Measurements from ENCODE around the gene MALT1. TPM values are rescaled to one million over a fixed set of nuclear protein-coding genes. Genes with fewer than 3 reads are reported as not detected.
"Not testable (repeated sequence)": the region's sequence is repeated elsewhere in the genome, so short reads cannot be mapped to it uniquely, and the experiment has no call there.

Gene MALT1
- total RNA-seq = 14.5 and 21.2 TPM in 2 replicates

- DNase-seq (ENCODE audit: low read depth in 2 of 2) = peak; percentile 61 to 90
These were observed at the start of gene MALT1 for GRCh38 chr18:58671111-58671631. TSS of gene MALT1 (plus strand) at chr18:58671465. CDS start at chr18:58671644, 179 bp downstream.

DNA sequence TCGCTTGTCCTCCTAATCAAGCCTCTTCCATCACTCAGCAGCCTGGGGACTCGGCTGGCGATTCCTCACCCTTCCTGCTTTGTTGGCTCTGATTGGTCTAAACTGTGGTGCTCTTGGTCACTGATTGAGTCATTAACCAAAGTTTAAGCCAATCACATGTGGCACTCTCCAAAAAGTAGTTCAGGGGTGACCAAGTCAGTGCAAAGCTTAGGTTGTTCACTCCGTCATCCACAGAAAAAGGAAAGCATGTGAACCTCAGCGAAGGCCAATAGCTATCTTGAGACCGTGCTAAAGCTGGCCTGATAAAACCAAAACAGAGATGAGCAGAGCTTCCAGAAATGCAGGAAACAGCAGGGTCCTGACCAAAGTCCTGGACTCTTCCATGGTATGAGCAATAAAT, 47.3 kb upstream of the MALT1 start:
- no peak for DNase-seq (ENCODE audit: low read depth in 2 of 2)

- DNase-seq (ENCODE audit: low read depth in 2 of 2) = no peak
These were observed 45.4 kb upstream of the MALT1 start for GRCh38 chr18:58625839-58626238.

GRCh38 chr18:58630071-58630470, 41.2 kb upstream of the MALT1 start:
- DNase-seq (ENCODE audit: low read depth in 2 of 2) = no peak

- DNase-seq (ENCODE audit: low read depth in 2 of 2) = no peak
These were observed 40.0 kb upstream of the MALT1 start for GRCh38 chr18:58631301-58631700.

GRCh38 chr18:58632552-58632951, 38.7 kb upstream of the MALT1 start:
- no peak for DNase-seq (ENCODE audit: low read depth in 2 of 2)

DNA sequence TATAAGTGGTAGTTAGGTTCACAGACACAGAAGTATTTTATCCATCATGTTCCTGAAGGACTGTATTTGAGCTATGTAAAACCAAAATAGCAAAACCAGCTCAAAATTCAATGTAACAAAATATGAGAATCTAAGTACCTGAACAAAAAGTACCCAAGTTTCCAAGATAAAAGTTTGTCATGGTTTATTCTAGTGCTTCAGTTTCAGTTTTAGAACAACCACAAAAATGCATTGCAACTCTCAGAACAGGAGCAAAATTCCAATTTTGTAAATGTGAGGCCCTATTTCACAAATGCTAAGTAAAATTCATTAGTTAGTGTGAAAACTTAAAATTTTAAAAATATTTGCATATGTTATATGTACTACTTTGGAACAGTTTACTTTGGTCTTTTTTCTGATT, 37.4 kb upstream of the MALT1 start:
- no peak for DNase-seq (ENCODE audit: low read depth in 2 of 2)

DNA sequence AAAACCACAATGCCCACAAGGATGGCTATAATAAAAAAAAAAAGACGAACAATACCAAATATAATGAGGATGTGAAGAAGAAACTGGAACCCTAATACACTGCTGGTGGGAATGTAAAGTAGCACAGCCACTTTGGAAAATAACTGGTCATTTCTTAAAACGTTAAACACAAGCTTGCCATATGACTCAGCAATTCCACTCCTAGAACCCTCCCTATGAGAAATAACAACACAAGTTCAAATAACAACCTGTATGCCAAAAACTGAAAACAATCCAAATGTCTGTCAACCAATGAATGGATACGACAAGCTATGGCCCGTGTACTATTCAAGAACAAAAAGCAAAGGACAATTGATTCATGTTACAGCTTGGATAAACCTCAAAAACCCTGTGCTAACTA, 35.4 kb upstream of the MALT1 start:
- DNase-seq (ENCODE audit: low read depth in 2 of 2) = peak; percentile 51 to 88

DNA sequence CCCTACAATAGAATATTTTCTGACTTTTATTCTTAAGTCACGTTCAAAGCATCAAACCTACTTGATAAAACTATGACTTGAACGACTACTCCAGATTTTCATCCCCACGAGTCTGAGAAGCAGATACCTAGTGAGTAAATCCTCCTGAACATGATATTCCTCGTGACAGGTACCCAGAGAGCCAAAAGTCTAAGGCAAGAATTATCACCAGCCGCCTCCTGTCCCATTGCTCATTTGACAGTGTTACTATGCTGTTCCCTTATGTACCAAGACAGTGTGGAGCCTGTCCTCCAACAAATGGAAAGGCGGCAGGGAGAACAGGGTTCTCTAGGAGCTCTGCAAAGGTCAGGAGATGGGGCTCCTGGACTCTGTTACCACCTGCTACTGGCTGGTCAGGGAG, 34.1 kb upstream of the MALT1 start:
- no peak for DNase-seq (ENCODE audit: low read depth in 2 of 2)

DNA sequence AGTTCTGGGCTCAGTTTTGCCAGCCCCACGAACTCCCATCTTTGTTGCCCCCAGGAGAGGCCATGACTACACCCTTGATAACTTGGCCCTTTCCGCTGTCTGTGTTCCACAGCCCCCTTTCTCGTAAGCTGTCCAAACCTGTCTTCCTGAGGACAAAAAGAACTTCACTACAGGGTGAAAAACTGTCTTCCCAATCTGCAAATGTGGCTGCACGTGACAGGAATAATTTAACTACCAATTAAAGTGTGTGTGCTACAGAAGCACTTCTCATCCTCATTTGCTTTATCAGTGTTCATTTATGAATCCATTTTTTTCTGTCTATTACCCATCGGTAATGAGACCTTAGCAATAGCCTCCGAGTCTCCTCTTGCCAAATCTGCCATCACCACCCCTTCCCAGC, 33.3 kb upstream of the MALT1 start:
- no peak for DNase-seq (ENCODE audit: low read depth in 2 of 2)

DNA sequence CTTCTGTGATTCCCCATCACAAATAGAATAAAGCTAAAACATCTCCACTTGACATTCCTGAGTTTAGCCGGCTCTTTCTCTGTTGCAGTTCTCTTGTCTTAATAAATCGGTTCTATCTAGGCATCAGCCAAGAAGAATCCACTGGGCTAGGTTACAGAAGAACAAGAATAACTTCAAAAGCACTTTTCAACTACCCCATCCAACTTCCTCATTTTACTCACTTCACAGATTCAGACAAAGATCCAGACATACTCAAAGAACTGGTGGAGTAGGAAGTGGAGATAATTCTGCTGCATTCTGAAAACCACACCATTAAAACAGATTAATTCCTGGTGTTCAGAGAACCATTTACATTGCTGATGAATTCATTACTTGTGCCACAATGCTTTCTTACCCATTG, 32.8 kb upstream of the MALT1 start:
- no peak for DNase-seq (ENCODE audit: low read depth in 2 of 2)

DNA sequence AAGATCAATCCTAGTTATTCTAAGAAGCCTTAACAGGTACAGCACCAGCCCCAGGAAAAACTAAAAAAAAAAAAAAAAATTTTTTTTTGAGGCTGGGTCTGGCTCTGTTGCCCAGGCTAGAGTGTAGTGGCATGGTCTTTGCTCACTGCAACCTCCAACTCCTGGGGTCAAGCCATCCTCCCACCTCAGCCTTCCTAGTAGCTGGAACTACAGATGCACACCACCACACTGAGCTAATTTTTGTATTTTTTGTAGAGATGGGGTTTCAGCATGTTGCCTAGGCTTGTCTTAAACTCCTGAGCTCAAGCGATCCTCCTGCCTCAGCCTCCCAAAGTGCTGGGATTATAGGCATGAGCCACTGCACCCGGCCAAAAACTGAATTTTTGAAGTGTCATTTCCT, 32.0 kb upstream of the MALT1 start:
- no peak for DNase-seq (ENCODE audit: low read depth in 2 of 2)

DNA sequence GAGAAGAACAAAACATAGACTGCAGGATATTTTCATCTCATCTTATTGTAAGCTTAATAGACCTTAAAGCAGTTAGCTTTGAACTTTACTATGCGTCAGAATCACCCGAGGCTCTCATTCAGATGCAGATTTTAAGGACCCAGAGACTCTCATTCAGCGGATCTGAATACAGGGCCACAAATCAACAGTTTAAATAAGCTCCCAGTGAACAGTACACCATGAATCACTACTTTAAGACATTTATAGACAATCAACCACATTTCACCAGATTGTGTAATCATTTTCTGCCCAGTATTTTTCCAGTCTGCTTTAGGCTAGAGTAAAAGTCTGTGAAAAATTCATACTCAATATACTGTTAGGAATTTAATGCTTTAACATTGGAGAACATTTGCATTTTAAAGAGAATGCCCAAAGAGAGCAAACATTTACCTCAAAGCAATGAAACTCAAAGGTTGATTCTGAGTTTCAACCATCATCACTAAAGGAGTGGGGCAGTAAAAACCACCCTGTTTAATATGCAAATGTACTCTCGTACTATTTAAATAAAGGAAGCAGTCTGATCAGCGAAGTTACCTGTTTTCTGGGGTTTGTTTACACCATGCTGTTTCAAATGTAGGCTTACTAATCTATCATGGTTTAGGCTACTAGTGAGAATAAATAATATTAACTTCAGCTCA, 31.4 kb upstream of the MALT1 start:
- no peak for DNase-seq (ENCODE audit: low read depth in 2 of 2)

GRCh38 chr18:58640428-58640805, 30.8 kb upstream of the MALT1 start:
- DNase-seq (ENCODE audit: low read depth in 2 of 2) = no peak

- no peak for DNase-seq (ENCODE audit: low read depth in 2 of 2)
These were observed 30.2 kb upstream of the MALT1 start for GRCh38 chr18:58640891-58641610.

- peak in 1 of 2 donors; percentile 10 for DNase-seq (ENCODE audit: low read depth in 2 of 2)
These were observed 27.7 kb upstream of the MALT1 start for GRCh38 chr18:58643557-58643956.

DNA sequence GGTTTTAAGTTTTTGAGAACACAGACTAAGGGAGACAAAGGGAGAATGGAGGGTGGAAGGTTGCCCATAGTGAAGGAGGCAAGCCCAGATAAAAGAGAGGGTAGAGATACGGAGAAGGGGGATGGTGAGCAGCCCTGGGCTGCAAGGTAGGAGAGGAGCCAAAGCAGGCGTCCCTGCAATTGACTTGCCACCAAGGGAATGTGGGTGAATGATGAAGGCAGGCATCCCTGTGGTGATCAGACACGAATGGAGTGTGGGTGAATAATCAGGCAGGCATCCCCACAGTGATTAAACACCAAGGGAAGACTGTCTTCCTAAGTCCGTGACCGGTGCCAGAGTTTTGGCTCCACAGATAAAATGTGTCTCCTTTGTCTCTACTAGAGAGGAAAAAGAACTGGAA, 25.9 kb upstream of the MALT1 start:
- no peak for DNase-seq (ENCODE audit: low read depth in 2 of 2)

DNA sequence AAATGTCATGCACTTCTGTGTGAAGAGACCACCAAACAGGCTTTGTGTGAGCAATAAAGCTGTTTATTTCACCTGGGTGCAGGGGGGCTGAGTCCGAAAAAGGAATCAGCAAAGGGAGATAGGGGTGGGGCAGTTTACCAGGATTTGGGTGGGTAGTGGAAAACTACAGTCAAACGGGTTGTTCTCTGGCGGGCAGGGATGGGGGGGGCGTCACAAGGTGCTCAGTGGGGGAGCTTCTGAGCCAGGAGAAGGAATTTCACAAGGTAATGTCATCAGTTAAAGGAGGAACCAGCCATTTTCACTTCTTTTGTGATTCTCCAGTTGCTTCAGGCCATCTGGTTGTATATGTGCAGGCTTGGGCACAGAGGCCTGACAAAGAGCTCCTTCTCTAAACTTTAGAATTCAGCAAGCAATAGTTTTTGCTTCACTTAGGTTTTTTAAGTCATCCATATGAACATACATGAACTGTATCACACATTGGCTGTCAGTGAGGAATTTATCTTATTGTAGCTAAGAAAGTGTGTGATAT, 24.9 kb upstream of the MALT1 start:
- DNase-seq (ENCODE audit: low read depth in 2 of 2) = no peak

- no peak for DNase-seq (ENCODE audit: low read depth in 2 of 2)
These were observed 21.1 kb upstream of the MALT1 start for GRCh38 chr18:58649966-58650816.

- not testable (repeated sequence) for DNase-seq (ENCODE audit: low read depth in 2 of 2)
These were observed 20.4 kb upstream of the MALT1 start for GRCh38 chr18:58650830-58651229.

- not testable (repeated sequence) for DNase-seq (ENCODE audit: low read depth in 2 of 2)
These were observed 18.0 kb upstream of the MALT1 start for GRCh38 chr18:58653144-58653722.
